ENCODE results near the gene XRCC1. TPM values are rescaled to one million over a fixed set of nuclear protein-coding genes. Genes with fewer than 3 reads are reported as not detected.

XRCC1 gene
- total and polyA plus RNA-seq, 2 of the 4 experiments (the other 2 are of a cell fraction), result 12.5 to 21.3 TPM

DNA sequence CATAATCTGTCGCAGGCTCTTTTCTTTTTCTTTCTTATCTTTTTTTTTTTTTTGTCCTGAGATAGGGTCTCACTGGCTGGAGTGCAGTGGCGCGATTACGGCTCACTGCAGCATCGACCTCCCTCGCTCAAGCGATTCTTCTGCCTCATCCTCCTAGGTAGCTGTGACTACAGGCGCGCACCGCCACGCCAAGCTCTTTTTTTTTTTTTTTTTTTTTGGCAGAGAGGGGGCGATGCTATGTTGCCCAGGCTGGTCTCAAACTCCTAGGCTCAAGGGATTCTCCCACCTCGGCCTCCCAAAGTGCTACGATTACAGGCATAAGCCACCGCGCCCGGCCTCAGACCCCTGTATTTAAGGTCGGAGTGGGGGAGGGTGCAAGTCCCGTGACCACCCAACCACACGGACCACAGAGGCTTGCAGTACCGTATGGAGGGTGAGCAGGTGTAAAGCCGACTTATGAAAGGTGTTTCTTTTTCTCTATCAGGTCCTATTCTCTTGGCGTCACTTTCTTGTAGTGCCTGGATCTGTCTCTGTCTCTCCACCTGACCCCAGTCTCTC, 72.8 kb downstream of the XRCC1 start:
- Histone ChIP-seq H3K4me3 (ENCODE audit: insufficient read depth, low read depth, low read length) (no peak overlapping the region), H4K91ac (ENCODE audit: insufficient read depth, low read depth, low read length) (no peak overlapping the region), H3K14ac (replicated peaks; ENCODE audit: low read depth, low read length) (no peak overlapping the region), H2BK20ac (ENCODE audit: low read depth, low read length) (no peak overlapping the region), H2BK5ac (ENCODE audit: low read depth, low read length, poor library complexity, severe bottlenecking) (no peak overlapping the region), H4K8ac (ENCODE audit: low read depth in 2 of 2, low read length in 2 of 2) (no peak overlapping the region; a peak in 1 of 4 replicates), H2BK15ac (ENCODE audit: low read depth, low read length) (no peak overlapping the region), H3K9me1 (ENCODE audit: insufficient read depth, low read length) (no peaks in the 10 kb centered on the region), H3K4me2 (ENCODE audit: low read depth, low read length) (peak overlapping the region; percentile 76; the same call in 1 of the 2 replicates), H2AK9ac (replicated peaks; ENCODE audit: low read depth, low read length, poor library complexity) (no peak overlapping the region), H2AK5ac (ENCODE audit: low read depth, low read length) (no peak overlapping the region), H3K9ac (ENCODE audit: low read depth, low read length) (0 out of 2 replicates have a peak overlapping the region, but pooled peaks have one; percentile 89), H2AFZ (replicated peaks; ENCODE audit: low read length, poor library complexity) (no peak overlapping the region), H4K20me1 (ENCODE audit: insufficient read depth, low read length) (no peaks in the 10 kb centered on the region; the same call in 1 of the 2 replicates), H3K36me3 (ENCODE audit: control insufficient read depth, insufficient read depth, low read length) (peaks cover 5% of the 10 kb centered on the region; the same call in 1 of the 2 replicates), H2BK120ac (ENCODE audit: low read depth, low read length) (no peak overlapping the region), H3K4me1 (ENCODE audit: control insufficient read depth, insufficient read depth, low read length) (peaks cover 4% of the 10 kb centered on the region; the same call in 1 of the 2 replicates), H3K27me3 (ENCODE audit: control insufficient read depth, insufficient read depth, low read length) (no peaks in the 10 kb centered on the region), H3K18ac (ENCODE audit: low read depth, low read length) (no peak overlapping the region), H4K5ac (ENCODE audit: low read depth, low read length) (no peak overlapping the region), H3K4ac (ENCODE audit: low read depth, low read length) (no peak overlapping the region), H3K9me3 (ENCODE audit: control insufficient read depth, insufficient read depth, low read length) (no peaks in the 10 kb centered on the region), H3K27ac (ENCODE audit: insufficient read depth, low read length) (no peak overlapping the region), H3K56ac (ENCODE audit: extremely low read depth, insufficient read depth, low read length) (no peak overlapping the region), H3K23ac (ENCODE audit: low read depth, low read length) (no peak overlapping the region; the same call in 1 of the 2 replicates), H3K79me1 (ENCODE audit: low read depth in 1 of 2, low read length in 2 of 2) (peaks cover 0 to 11% of the 10 kb centered on the region in 2 experiments; a peak in 3 of 4 replicates)
- no peak for TF ChIP-seq FOS (IDR thresholded peaks at IDR 0.05; ENCODE audit: low read depth, low read length)
- no peak for TF ChIP-seq MAFK (IDR thresholded peaks at IDR 0.05; ENCODE audit: low read depth, low read length)
- no peak for TF ChIP-seq CTCF (conservative IDR thresholded peaks at IDR 0.05; ENCODE audit: low read depth, low read length)
- no peak for TF ChIP-seq ELK1 (IDR thresholded peaks at IDR 0.05; ENCODE audit: borderline replicate concordance, low read depth, low read length)
- no peak for TF ChIP-seq MXI1 (IDR thresholded peaks at IDR 0.05; ENCODE audit: borderline replicate concordance, low read depth, low read length)
- TF ChIP-seq, protein P1, sequence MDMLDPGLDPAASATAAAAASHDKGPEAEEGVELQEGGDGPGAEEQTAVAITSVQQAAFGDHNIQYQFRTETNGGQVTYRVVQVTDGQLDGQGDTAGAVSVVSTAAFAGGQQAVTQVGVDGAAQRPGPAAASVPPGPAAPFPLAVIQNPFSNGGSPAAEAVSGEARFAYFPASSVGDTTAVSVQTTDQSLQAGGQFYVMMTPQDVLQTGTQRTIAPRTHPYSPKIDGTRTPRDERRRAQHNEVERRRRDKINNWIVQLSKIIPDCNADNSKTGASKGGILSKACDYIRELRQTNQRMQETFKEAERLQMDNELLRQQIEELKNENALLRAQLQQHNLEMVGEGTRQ (IDR thresholded peaks at IDR 0.05; ENCODE audit: low read depth, low read length), result no peak
- TF ChIP-seq RCOR1 (IDR thresholded peaks at IDR 0.05; ENCODE audit: insufficient replicate concordance, low read length), result no peak
- in situ Hi-C loops (cut with MboI; ENCODE audit: low sequenced_read_pairs) (no loop called here), intact Hi-C loops (cut with micrococcal nuclease) (no loop called here), dilution Hi-C loops (cut with HindIII; ENCODE audit: low sequenced_read_pairs, unreplicated experiment) (no loop called here)
- ATAC-seq (ENCODE audit: low read depth) (no peak), DNase-seq (no peak)
- ChIA-PET CTCF (interaction anchor here (0.6 to 1.3 kb wide), 2 partner anchors 13 to 55 kb away, joined by 3 to 4 read pairs; no protein-coding TSS in a partner anchor), POLR2A (ENCODE audit: unreplicated experiment) (interaction anchor here (0.5 kb wide), 1 partner anchor 66 kb away, joined by 4 read pairs; no protein-coding TSS in a partner anchor)
- no TSS peak for BruUV-seq (replicated peaks)
- 89% methylated on average over 5 of the region's 23 CpGs; no CpG with 5 or more reads in 1 of the 2 experiments for WGBS, 2 experiments (ENCODE audit: extremely low coverage in 2 of 2, insufficient read length in 1 of 2)
